ENCODE measurements around the gene IL1R2. TPM values are rescaled to one million over a fixed set of nuclear protein-coding genes. Genes with fewer than 3 reads are reported as not detected.

IL1R2 gene
- total and polyA plus RNA-seq, 9 of the 15 experiments (the other 6 are each of a cell fraction or from before 2014, with no cell fraction given) = 0.13 TPM; not detected in 8

GRCh38 chr2:102073168-102073724 is 81.5 kb downstream of the IL1R2 start (continued):
- TF ChIP-seq PHF21A (IDR thresholded peaks at IDR 0.05; ENCODE audit: borderline replicate concordance, low read depth) = peak; percentile 70; the same call in 1 of the 2 replicates
- no peak for TF ChIP-seq KDM5B (IDR thresholded peaks at IDR 0.05; ENCODE audit: insufficient replicate concordance, low read depth, low read length)
- TF ChIP-seq MAZ (CRISPR knock-in tag; conservative IDR thresholded peaks at IDR 0.05 in 1 of 2, IDR thresholded peaks at IDR 0.05 in 1 of 2) = no peak
- TF ChIP-seq STAG1 (CRISPR knock-in tag; IDR thresholded peaks at IDR 0.05; ENCODE audit: borderline replicate concordance) = no peak
- no peak for TF ChIP-seq GMEB1 (CRISPR knock-in tag; IDR thresholded peaks at IDR 0.05)
- 0 out of 2 replicates have a peak, but pooled peaks have one; percentile 10 for TF ChIP-seq JUN (IDR thresholded peaks at IDR 0.05; ENCODE audit: borderline replicate concordance, low read depth, low read length)
- TF ChIP-seq JUN (CRISPR knock-in tag; IDR thresholded peaks at IDR 0.05; ENCODE audit: borderline replicate concordance) = no peak
- TF ChIP-seq HMG20B (CRISPR knock-in tag; IDR thresholded peaks at IDR 0.05) = no peak
- TF ChIP-seq MTA2 (IDR thresholded peaks at IDR 0.05; ENCODE audit: low read depth) = no peak
- 0 out of 2 replicates have a peak, but pooled peaks have one; percentile 31 for TF ChIP-seq HDAC2 (IDR thresholded peaks at IDR 0.05)
- TF ChIP-seq ZNF316 (IDR thresholded peaks at IDR 0.05) = peak; percentile 88
- no peak for TF ChIP-seq PML (IDR thresholded peaks at IDR 0.05; ENCODE audit: low read length)
- no peak for TF ChIP-seq NFXL1 (CRISPR knock-in tag; IDR thresholded peaks at IDR 0.05)
- TF ChIP-seq TEAD4 (IDR thresholded peaks at IDR 0.05; ENCODE audit: low read length) = no peak
- TF ChIP-seq TEAD4 (CRISPR knock-in tag; IDR thresholded peaks at IDR 0.05; ENCODE audit: borderline replicate concordance) = no peak
- no peak for TF ChIP-seq NKRF (IDR thresholded peaks at IDR 0.05; ENCODE audit: borderline replicate concordance)
- TF ChIP-seq KLF13 (tag; IDR thresholded peaks at IDR 0.05; ENCODE audit: borderline replicate concordance, low read depth) = no peak
- TF ChIP-seq HDAC3 (IDR thresholded peaks at IDR 0.05; ENCODE audit: borderline replicate concordance, partially characterized antibody) = no peak
- TF ChIP-seq L3MBTL2 (IDR thresholded peaks at IDR 0.05) = 0 out of 2 replicates have a peak, but pooled peaks have one; percentile 22
- TF ChIP-seq, protein P1, sequence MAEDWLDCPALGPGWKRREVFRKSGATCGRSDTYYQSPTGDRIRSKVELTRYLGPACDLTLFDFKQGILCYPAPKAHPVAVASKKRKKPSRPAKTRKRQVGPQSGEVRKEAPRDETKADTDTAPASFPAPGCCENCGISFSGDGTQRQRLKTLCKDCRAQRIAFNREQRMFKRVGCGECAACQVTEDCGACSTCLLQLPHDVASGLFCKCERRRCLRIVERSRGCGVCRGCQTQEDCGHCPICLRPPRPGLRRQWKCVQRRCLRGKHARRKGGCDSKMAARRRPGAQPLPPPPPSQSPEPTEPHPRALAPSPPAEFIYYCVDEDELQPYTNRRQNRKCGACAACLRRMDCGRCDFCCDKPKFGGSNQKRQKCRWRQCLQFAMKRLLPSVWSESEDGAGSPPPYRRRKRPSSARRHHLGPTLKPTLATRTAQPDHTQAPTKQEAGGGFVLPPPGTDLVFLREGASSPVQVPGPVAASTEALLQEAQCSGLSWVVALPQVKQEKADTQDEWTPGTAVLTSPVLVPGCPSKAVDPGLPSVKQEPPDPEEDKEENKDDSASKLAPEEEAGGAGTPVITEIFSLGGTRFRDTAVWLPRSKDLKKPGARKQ (CRISPR knock-in tag; IDR thresholded peaks at IDR 0.05) = no peak
- no peak for TF ChIP-seq ZSCAN32 (CRISPR knock-in tag; IDR thresholded peaks at IDR 0.05)
- TF ChIP-seq NBN (IDR thresholded peaks at IDR 0.05; ENCODE audit: low read depth) = no peak
- peak; percentile 49 to 74; a peak in 2 of 4 replicates for TF ChIP-seq KDM1A (IDR thresholded peaks at IDR 0.05)
- peak; percentile 67 for TF ChIP-seq MAFG (tag; conservative IDR thresholded peaks at IDR 0.05)
- TF ChIP-seq ZNF324 (CRISPR knock-in tag; IDR thresholded peaks at IDR 0.05) = no peak
- no peak for TF ChIP-seq RUNX1 (IDR thresholded peaks at IDR 0.05; ENCODE audit: low read depth)
- TF ChIP-seq C11orf30 (IDR thresholded peaks at IDR 0.05; ENCODE audit: low read depth) = peak; percentile 79

Measured in K562 (cell line).